Measurements from ENCODE around the gene GJB3.
"Not testable (repeated sequence)": the region's sequence is repeated elsewhere in the genome, so short reads cannot be mapped to it uniquely, and the experiment has no call there.

DNA sequence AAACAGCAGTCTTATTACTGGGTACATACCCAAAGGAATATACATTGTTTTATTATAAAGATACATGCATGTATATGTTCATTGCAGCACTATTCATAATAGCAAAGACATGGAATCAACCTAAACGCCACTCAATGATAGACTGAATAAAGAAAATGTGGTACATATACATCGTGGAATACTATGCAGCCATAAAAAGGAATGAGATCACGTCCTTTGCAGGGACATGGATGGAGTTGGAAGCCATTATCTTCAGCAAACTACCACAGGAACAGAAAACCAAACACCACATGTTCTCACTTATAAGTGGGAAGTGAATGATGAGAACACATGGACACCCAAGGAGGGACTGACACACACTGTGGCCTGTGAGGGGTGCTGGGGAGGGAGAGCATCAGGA is 29.8 kb downstream of the GJB3 start:
- TF ChIP-seq CTCF (conservative IDR thresholded peaks at IDR 0.05; ENCODE audit: low read depth, low read length); EZH2 (IDR thresholded peaks at IDR 0.05; ENCODE audit: low read length, unreplicated experiment): not testable (repeated sequence)

All from PC-3 (cell line).